HepG2 (cell line): ENCODE data around the gene STARD10.

Experiments used
- CBX2 ChIP-seq, 2 experiments: fragments of 200-600 bp in 1 of 2; sonication (generic); formaldehyde crosslinking in 1 of 2; IDR thresholded peaks; 2 replicates each; pipeline versions ENCODE4 v1.7.0 to v1.8.1; 2018 to 2022; ENCODE audit warnings: low read depth in 2 of 2, low read length in 1 of 2, mild to moderate bottlenecking in 1 of 2, missing genetic modification reagents in 1 of 2
- EP300 ChIP-seq, 3 experiments: sonication (generic) in 1 of 3; formaldehyde crosslinking in 1 of 3; IDR thresholded peaks; 2 replicates each; pipeline versions ENCODE4 v1.5.1 to v1.6.1; 2011 to 2020; ENCODE audit warnings: low read depth in 2 of 3, low read length in 2 of 3, borderline replicate concordance in 1 of 3, improper control_type of control experiment in 1 of 3, mild to moderate bottlenecking in 1 of 3, missing genetic modification reagents in 1 of 3, moderate library complexity in 1 of 3
- NFATC3 ChIP-seq: sonication (generic); formaldehyde crosslinking; IDR thresholded peaks from 2 replicates; pipeline ENCODE4 v1.5.1; 2020; ENCODE audit warnings: mild to moderate bottlenecking, missing genetic modification reagents
- POLR2A ChIP-seq, 2 experiments: IDR thresholded peaks; 2 replicates each; pipeline ENCODE4 v1.6.1; 2011; ENCODE audit warnings: low read depth in 2 of 2, low read length in 2 of 2, mild to moderate bottlenecking in 1 of 2, moderate library complexity in 1 of 2; ENCODE audit not compliant: insufficient read depth in 1 of 2
- ZNF451 ChIP-seq: sonication (generic); formaldehyde crosslinking; IDR thresholded peaks from 2 replicates; pipeline ENCODE4 v1.5.0; 2020; ENCODE audit warnings: mild to moderate bottlenecking, missing genetic modification reagents
- ZNF567 ChIP-seq: sonication (generic); formaldehyde crosslinking; IDR thresholded peaks from 2 replicates; pipeline ENCODE4 v1.8.1; 2023; ENCODE audit warnings: mild to moderate bottlenecking, missing genetic modification reagents, borderline replicate concordance
- ZNF839 ChIP-seq: sonication (generic); formaldehyde crosslinking; IDR thresholded peaks from 2 replicates; pipeline ENCODE4 v1.4.0; 2020; ENCODE audit warnings: missing genetic modification reagents, mild to moderate bottlenecking, borderline replicate concordance
- TF ChIP-seq, protein P1 (sequence below): sonication (generic); formaldehyde crosslinking; conservative IDR thresholded peaks from 2 replicates; pipeline ENCODE4 v1.4.0; 2020; ENCODE audit warnings: missing genetic modification reagents
- TF ChIP-seq, protein P2 (sequence below): IDR thresholded peaks from 2 replicates; pipeline ENCODE4 v1.6.1; 2016; ENCODE audit warnings: low read depth, borderline replicate concordance
- TF ChIP-seq, protein P3 (sequence below), 2 experiments: sonication (generic) in 1 of 2; formaldehyde crosslinking in 1 of 2; IDR thresholded peaks; 2 replicates each; pipeline versions ENCODE4 v1.5.1 to v1.6.1; 2011 to 2020; ENCODE audit warnings: borderline replicate concordance in 1 of 2, low read depth in 1 of 2, low read length in 1 of 2, mild to moderate bottlenecking in 1 of 2, missing genetic modification reagents in 1 of 2, moderate library complexity in 1 of 2

GRCh38 chr11:72736452-72737069, 57.3 kb downstream of the STARD10 start:
- TF ChIP-seq CBX2 (IDR thresholded peaks at IDR 0.05; ENCODE audit: low read depth, low read length) (no peak), CBX2 (CRISPR knock-in tag; IDR thresholded peaks at IDR 0.05; ENCODE audit: low read depth) (no peak), POLR2A (IDR thresholded peaks at IDR 0.05; ENCODE audit: insufficient read depth in 1 of 2, low read depth in 2 of 2, low read length in 2 of 2) (no peak), NFATC3 (CRISPR knock-in tag) (no peak), ZNF839 (no peak), ZNF567 (CRISPR knock-in tag) (no peak), ZNF451 (CRISPR knock-in tag) (no peak), EP300 (IDR thresholded peaks at IDR 0.05; ENCODE audit: low read depth in 2 of 2, low read length in 2 of 2) (no peak), EP300 (CRISPR knock-in tag; IDR thresholded peaks at IDR 0.05; ENCODE audit: borderline replicate concordance) (no peak)
- TF ChIP-seq, protein P1, sequence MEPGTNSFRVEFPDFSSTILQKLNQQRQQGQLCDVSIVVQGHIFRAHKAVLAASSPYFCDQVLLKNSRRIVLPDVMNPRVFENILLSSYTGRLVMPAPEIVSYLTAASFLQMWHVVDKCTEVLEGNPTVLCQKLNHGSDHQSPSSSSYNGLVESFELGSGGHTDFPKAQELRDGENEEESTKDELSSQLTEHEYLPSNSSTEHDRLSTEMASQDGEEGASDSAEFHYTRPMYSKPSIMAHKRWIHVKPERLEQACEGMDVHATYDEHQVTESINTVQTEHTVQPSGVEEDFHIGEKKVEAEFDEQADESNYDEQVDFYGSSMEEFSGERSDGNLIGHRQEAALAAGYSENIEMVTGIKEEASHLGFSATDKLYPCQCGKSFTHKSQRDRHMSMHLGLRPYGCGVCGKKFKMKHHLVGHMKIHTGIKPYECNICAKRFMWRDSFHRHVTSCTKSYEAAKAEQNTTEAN (CRISPR knock-in tag) = no peak
- TF ChIP-seq, protein P2, sequence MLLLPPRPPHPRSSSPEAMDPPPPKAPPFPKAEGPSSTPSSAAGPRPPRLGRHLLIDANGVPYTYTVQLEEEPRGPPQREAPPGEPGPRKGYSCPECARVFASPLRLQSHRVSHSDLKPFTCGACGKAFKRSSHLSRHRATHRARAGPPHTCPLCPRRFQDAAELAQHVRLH (CRISPR knock-in tag) = no peak
- TF ChIP-seq, protein P3, sequence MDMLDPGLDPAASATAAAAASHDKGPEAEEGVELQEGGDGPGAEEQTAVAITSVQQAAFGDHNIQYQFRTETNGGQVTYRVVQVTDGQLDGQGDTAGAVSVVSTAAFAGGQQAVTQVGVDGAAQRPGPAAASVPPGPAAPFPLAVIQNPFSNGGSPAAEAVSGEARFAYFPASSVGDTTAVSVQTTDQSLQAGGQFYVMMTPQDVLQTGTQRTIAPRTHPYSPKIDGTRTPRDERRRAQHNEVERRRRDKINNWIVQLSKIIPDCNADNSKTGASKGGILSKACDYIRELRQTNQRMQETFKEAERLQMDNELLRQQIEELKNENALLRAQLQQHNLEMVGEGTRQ (IDR thresholded peaks at IDR 0.05; ENCODE audit: low read depth, low read length) = no peak
- TF ChIP-seq, protein P3 (CRISPR knock-in tag; IDR thresholded peaks at IDR 0.05; ENCODE audit: borderline replicate concordance) = no peak
